DND-41 (cell line): ENCODE data around the gene ADCYAP1.
"Not testable (repeated sequence)": the region's sequence is repeated elsewhere in the genome, so short reads cannot be mapped to it uniquely, and the experiment has no call there.

ENCODE experiments used
- EZH2 ChIP-seq: IDR thresholded peaks from 3 replicates; pipeline ENCODE4 v1.6.1; 2012; ENCODE audit warnings: borderline replicate concordance, low read depth, mild to moderate bottlenecking, moderate library complexity, low read length, inconsistent platforms; ENCODE audit not compliant: severe bottlenecking
- TF ChIP-seq, protein P1 (sequence below): IDR thresholded peaks from 2 replicates; pipeline ENCODE4 v1.5.1; 2012; ENCODE audit warnings: borderline replicate concordance, low read length, moderate library complexity, mild to moderate bottlenecking; ENCODE audit not compliant: poor library complexity, severe bottlenecking; ENCODE audit errors: extremely low read depth

DNA sequence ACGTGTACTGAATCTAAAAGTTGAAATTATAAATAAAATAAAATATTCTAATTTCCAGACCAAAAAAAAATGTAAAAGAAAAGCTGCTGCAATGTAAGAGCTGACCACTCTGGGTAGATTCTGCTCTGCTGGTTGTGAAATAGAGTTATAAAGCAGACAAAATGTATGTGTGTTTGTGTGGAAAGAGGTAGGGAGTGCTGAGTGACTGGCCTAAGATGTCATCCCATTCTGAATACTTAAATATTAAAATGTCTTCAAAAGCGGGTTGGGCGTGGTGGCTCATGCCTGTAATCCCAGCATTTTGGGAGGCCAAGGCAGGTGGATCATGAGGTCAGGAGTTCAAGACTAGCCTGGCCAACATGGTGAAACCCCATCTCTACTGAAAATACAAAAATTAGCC, 31.2 kb upstream of the ADCYAP1 start:
- TF ChIP-seq, protein P1, sequence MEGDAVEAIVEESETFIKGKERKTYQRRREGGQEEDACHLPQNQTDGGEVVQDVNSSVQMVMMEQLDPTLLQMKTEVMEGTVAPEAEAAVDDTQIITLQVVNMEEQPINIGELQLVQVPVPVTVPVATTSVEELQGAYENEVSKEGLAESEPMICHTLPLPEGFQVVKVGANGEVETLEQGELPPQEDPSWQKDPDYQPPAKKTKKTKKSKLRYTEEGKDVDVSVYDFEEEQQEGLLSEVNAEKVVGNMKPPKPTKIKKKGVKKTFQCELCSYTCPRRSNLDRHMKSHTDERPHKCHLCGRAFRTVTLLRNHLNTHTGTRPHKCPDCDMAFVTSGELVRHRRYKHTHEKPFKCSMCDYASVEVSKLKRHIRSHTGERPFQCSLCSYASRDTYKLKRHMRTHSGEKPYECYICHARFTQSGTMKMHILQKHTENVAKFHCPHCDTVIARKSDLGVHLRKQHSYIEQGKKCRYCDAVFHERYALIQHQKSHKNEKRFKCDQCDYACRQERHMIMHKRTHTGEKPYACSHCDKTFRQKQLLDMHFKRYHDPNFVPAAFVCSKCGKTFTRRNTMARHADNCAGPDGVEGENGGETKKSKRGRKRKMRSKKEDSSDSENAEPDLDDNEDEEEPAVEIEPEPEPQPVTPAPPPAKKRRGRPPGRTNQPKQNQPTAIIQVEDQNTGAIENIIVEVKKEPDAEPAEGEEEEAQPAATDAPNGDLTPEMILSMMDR: not testable (repeated sequence)
- TF ChIP-seq EZH2: not testable (repeated sequence)
